ENCODE data around the gene PLIN1.

The PLIN1 gene

GRCh38 chr15:89654301-89654761, 24.8 kb downstream of the PLIN1 start:
- ATAC-seq (no peak), DNase-seq (no peak)

GRCh38 chr15:89653578-89653977, 25.6 kb downstream of the PLIN1 start:
- ATAC-seq (no peak), DNase-seq (no peak)

GRCh38 chr15:89652666-89653065, 26.5 kb downstream of the PLIN1 start:
- ATAC-seq (no peak), DNase-seq (no peak)

GRCh38 chr15:89652131-89652530, 27.0 kb downstream of the PLIN1 start:
- DNase-seq, result no peak
- no peak for ATAC-seq

GRCh38 chr15:89649716-89650115, 29.5 kb downstream of the PLIN1 start:
- DNase-seq, result no peak
- ATAC-seq, result no peak

- DNase-seq (no peak), ATAC-seq (no peak)
Observed at GRCh38 chr15:89649013-89649625, 30.0 kb downstream of the PLIN1 start.

GRCh38 chr15:89648106-89649012, 30.8 kb downstream of the PLIN1 start:
- DNase-seq, result no peak
- no peak for ATAC-seq

- peak; percentile 87 for DNase-seq
- peak; percentile 72 for ATAC-seq
Observed at GRCh38 chr15:89647191-89647851, 31.8 kb downstream of the PLIN1 start.

GRCh38 chr15:89646416-89647141, 32.6 kb downstream of the PLIN1 start:
- DNase-seq (no peak), ATAC-seq (peak; percentile 21)

GRCh38 chr15:89645680-89646079, 33.5 kb downstream of the PLIN1 start:
- no peak for ATAC-seq
- DNase-seq, result no peak

GRCh38 chr15:89642106-89642505, 37.1 kb downstream of the PLIN1 start:
- DNase-seq, result no peak
- ATAC-seq, result no peak

GRCh38 chr15:89641053-89641452, 38.1 kb downstream of the PLIN1 start:
- ATAC-seq (no peak), DNase-seq (no peak)

GRCh38 chr15:89640245-89640644, 38.9 kb downstream of the PLIN1 start:
- ATAC-seq (no peak), DNase-seq (no peak)

GRCh38 chr15:89633585-89633984, 45.6 kb downstream of the PLIN1 start:
- no peak for DNase-seq
- ATAC-seq, result no peak

- DNase-seq (no peak), ATAC-seq (no peak)
Observed at GRCh38 chr15:89632563-89633430, 46.4 kb downstream of the PLIN1 start.

- ATAC-seq, result no peak
- DNase-seq, result no peak
Observed at GRCh38 chr15:89631902-89632264, 47.3 kb downstream of the PLIN1 start.

GRCh38 chr15:89630974-89631901, 47.9 kb downstream of the PLIN1 start:
- DNase-seq (no peak), ATAC-seq (no peak)

- no peak for DNase-seq
- ATAC-seq, result no peak
Observed at GRCh38 chr15:89630260-89630659, 48.9 kb downstream of the PLIN1 start.

GRCh38 chr15:89629829-89630228, 49.3 kb downstream of the PLIN1 start:
- DNase-seq, result no peak
- ATAC-seq, result no peak

All from stimulated activated naive CD8-positive, alpha-beta T cell treated with anti-CD3 and anti-CD28 coated beads, Interleukin-15, Interleukin-2, amounts not matched to agents 100 U/mL and 50 U/mL, for 24 hours (primary cell).